ENCODE measurements around the gene FTCDNL1.
A peak's percentile ranks its signal among the peaks of the same experiment; 100 is the strongest.

The FTCDNL1 gene

GRCh38 chr2:199850718-199851500 is at the start of gene FTCDNL1:
Gene FTCDNL1, minus strand, starts transcription at chr2:199851192. Its CDS starts 2,230 bp downstream, at chr2:199848962.
- TF ChIP-seq GATA2 (IDR thresholded peaks at IDR 0.05; ENCODE audit: low read depth, low read length): peak; percentile 67
- TF ChIP-seq GATA3 (IDR thresholded peaks at IDR 0.05; ENCODE audit: low read depth, low read length): no peak

GRCh38 chr2:199896617-199897016 is 45.6 kb upstream of the FTCDNL1 start:
- TF ChIP-seq GATA3 (IDR thresholded peaks at IDR 0.05; ENCODE audit: low read depth, low read length): no peak
- TF ChIP-seq GATA2 (IDR thresholded peaks at IDR 0.05; ENCODE audit: low read depth, low read length): no peak

GRCh38 chr2:199895406-199895805 is 44.4 kb upstream of the FTCDNL1 start:
- TF ChIP-seq GATA3 (IDR thresholded peaks at IDR 0.05; ENCODE audit: low read depth, low read length) (no peak), GATA2 (IDR thresholded peaks at IDR 0.05; ENCODE audit: low read depth, low read length) (no peak)

- TF ChIP-seq GATA2 (IDR thresholded peaks at IDR 0.05; ENCODE audit: low read depth, low read length) (no peak), GATA3 (IDR thresholded peaks at IDR 0.05; ENCODE audit: low read depth, low read length) (no peak)
Measured at GRCh38 chr2:199883474-199884212, 32.7 kb upstream of the FTCDNL1 start.

- TF ChIP-seq GATA3 (IDR thresholded peaks at IDR 0.05; ENCODE audit: low read depth, low read length) (no peak), GATA2 (IDR thresholded peaks at IDR 0.05; ENCODE audit: low read depth, low read length) (no peak)
Measured at GRCh38 chr2:199882667-199883066, 31.7 kb upstream of the FTCDNL1 start.

GRCh38 chr2:199875400-199875799 is 24.4 kb upstream of the FTCDNL1 start:
- TF ChIP-seq GATA3 (IDR thresholded peaks at IDR 0.05; ENCODE audit: low read depth, low read length): no peak
- TF ChIP-seq GATA2 (IDR thresholded peaks at IDR 0.05; ENCODE audit: low read depth, low read length): no peak

- no peak for TF ChIP-seq GATA2 (IDR thresholded peaks at IDR 0.05; ENCODE audit: low read depth, low read length)
- TF ChIP-seq GATA3 (IDR thresholded peaks at IDR 0.05; ENCODE audit: low read depth, low read length): no peak
Measured at GRCh38 chr2:199874209-199874608, 23.2 kb upstream of the FTCDNL1 start.

- no peak for TF ChIP-seq GATA2 (IDR thresholded peaks at IDR 0.05; ENCODE audit: low read depth, low read length)
- no peak for TF ChIP-seq GATA3 (IDR thresholded peaks at IDR 0.05; ENCODE audit: low read depth, low read length)
Measured at GRCh38 chr2:199870581-199870980, 19.6 kb upstream of the FTCDNL1 start.

- TF ChIP-seq GATA3 (IDR thresholded peaks at IDR 0.05; ENCODE audit: low read depth, low read length): no peak
- TF ChIP-seq GATA2 (IDR thresholded peaks at IDR 0.05; ENCODE audit: low read depth, low read length): no peak
Measured at GRCh38 chr2:199869653-199870052, 18.7 kb upstream of the FTCDNL1 start.

- no peak for TF ChIP-seq GATA3 (IDR thresholded peaks at IDR 0.05; ENCODE audit: low read depth, low read length)
- TF ChIP-seq GATA2 (IDR thresholded peaks at IDR 0.05; ENCODE audit: low read depth, low read length): no peak
Measured at GRCh38 chr2:199869227-199869541, 18.2 kb upstream of the FTCDNL1 start.

- TF ChIP-seq GATA2 (IDR thresholded peaks at IDR 0.05; ENCODE audit: low read depth, low read length) (no peak), GATA3 (IDR thresholded peaks at IDR 0.05; ENCODE audit: low read depth, low read length) (no peak)
Measured at GRCh38 chr2:199868431-199869226, 17.6 kb upstream of the FTCDNL1 start.

GRCh38 chr2:199865905-199866304 is 14.9 kb upstream of the FTCDNL1 start:
- TF ChIP-seq GATA3 (IDR thresholded peaks at IDR 0.05; ENCODE audit: low read depth, low read length) (no peak), GATA2 (IDR thresholded peaks at IDR 0.05; ENCODE audit: low read depth, low read length) (no peak)

GRCh38 chr2:199862788-199863187 is 11.8 kb upstream of the FTCDNL1 start:
- no peak for TF ChIP-seq GATA3 (IDR thresholded peaks at IDR 0.05; ENCODE audit: low read depth, low read length)
- TF ChIP-seq GATA2 (IDR thresholded peaks at IDR 0.05; ENCODE audit: low read depth, low read length): no peak

- TF ChIP-seq GATA3 (IDR thresholded peaks at IDR 0.05; ENCODE audit: low read depth, low read length) (no peak), GATA2 (IDR thresholded peaks at IDR 0.05; ENCODE audit: low read depth, low read length) (no peak)
Measured at GRCh38 chr2:199861132-199861774, 10.3 kb upstream of the FTCDNL1 start.
